ENCODE results near the gene UBE2B.

Gene UBE2B

DNA sequence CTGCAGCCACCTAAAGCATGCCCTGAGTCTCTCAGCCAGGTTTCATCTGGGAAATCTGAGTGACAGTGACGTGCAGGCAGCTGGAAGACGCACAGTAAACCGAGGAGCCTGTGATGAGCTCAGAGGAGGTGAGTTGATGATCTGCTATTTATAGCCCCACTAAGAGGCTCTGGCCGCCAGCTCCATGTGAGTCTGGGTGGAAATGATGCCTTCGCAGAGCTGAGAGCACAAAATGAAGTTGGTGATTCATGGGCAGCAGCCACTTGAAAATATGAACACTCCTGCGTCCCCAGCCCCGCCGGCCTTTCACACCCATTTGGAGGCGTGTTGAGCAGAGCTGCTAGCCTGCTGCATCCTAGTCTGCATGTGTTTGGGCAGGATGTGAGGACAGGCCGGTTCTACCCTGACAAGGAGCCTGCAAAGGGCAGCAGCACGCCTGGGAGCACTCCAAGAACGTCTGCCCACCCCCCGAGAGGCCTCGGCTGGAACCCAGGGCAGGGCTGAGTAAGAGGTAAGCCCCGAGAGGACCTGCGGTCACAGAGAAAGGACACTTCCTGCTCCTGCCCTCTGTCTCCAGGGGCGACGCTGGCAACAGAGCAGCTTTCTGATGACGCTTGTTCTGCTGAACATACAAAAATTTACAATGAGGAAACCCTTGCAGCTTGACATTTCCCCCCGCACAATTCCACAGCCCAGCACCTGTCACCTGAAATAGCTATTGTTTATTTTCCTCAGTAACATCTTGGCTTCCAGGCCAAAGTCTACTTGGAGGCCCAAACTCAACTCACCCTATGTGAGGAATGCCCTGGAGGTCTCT is 65.4 kb downstream of the UBE2B start:
- no peak for TF ChIP-seq MAX (IDR thresholded peaks at IDR 0.05)
- no peak for TF ChIP-seq YY1 (IDR thresholded peaks at IDR 0.05; ENCODE audit: low read depth)
- no peak for TF ChIP-seq NFIC (IDR thresholded peaks at IDR 0.05)
- no peak for TF ChIP-seq EGR1 (IDR thresholded peaks at IDR 0.05)
- no peak for TF ChIP-seq ZBTB7A (IDR thresholded peaks at IDR 0.05; ENCODE audit: low read depth)
- TF ChIP-seq TEAD4 (IDR thresholded peaks at IDR 0.05): no peak

GRCh38 chr5:134437340-134437846 is 66.0 kb downstream of the UBE2B start:
- no peak for TF ChIP-seq CREB1 (IDR thresholded peaks at IDR 0.05; ENCODE audit: low read depth)
- TF ChIP-seq USF1 (IDR thresholded peaks at IDR 0.05): no peak
- TF ChIP-seq EP300 (IDR thresholded peaks at IDR 0.05; ENCODE audit: borderline replicate concordance): no peak
- TF ChIP-seq TCF12 (IDR thresholded peaks at IDR 0.05; ENCODE audit: low read depth): no peak
- no peak for TF ChIP-seq CEBPB (IDR thresholded peaks at IDR 0.05)
- no peak for TF ChIP-seq RAD21 (IDR thresholded peaks at IDR 0.05; ENCODE audit: low read depth)
- TF ChIP-seq MAX (IDR thresholded peaks at IDR 0.05): no peak
- no peak for TF ChIP-seq TEAD4 (IDR thresholded peaks at IDR 0.05)
- TF ChIP-seq ZBTB7A (IDR thresholded peaks at IDR 0.05; ENCODE audit: low read depth): no peak
- TF ChIP-seq EGR1 (IDR thresholded peaks at IDR 0.05): no peak
- TF ChIP-seq YY1 (IDR thresholded peaks at IDR 0.05; ENCODE audit: low read depth): no peak
- TF ChIP-seq NFIC (IDR thresholded peaks at IDR 0.05): no peak
- TF ChIP-seq REST (IDR thresholded peaks at IDR 0.05; ENCODE audit: low read depth): no peak
- no peak for TF ChIP-seq TAF1 (IDR thresholded peaks at IDR 0.05; ENCODE audit: low read depth)
- TF ChIP-seq FOXM1 (IDR thresholded peaks at IDR 0.05; ENCODE audit: borderline replicate concordance, low read depth): no peak

DNA sequence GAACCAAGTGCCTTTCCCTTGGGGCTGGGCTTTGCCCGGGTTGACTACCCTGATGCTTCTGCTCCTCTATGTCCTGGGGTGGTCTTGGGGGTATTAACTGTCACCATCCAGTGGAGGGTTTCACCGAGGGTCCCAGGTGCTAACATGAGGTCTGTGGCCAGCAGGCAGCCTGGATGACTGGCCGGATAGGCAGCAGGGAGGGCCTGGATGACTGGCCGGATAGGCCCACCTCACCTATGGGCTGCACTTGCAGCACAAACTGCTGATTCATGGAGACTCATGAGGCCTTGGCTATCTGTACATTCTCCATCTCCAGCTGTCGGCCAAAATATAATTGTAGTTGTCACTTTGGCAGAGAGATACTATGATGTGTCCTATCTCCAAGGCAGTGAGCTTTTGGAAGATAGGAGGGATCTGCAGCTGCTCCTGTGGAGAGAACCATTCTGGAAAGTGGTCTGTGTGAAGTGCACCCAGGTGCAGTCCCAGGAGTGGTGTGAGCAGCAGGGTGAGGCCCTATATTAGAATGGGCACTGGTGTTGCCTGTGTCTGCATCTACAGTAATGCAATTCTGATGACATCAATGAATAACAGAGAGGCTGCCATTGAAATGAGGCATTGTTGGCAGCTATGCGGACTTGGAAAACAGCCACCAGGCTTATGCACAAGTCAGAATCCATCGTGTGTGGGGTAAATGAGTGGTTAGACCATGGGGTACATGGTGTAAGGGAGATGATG is 66.6 kb downstream of the UBE2B start:
- TF ChIP-seq TEAD4 (IDR thresholded peaks at IDR 0.05) (0 out of 2 replicates have a peak, but pooled peaks have one; percentile 30), YY1 (IDR thresholded peaks at IDR 0.05; ENCODE audit: low read depth) (no peak), NFIC (IDR thresholded peaks at IDR 0.05) (peak; percentile 38; the same call in 1 of the 2 replicates)

DNA sequence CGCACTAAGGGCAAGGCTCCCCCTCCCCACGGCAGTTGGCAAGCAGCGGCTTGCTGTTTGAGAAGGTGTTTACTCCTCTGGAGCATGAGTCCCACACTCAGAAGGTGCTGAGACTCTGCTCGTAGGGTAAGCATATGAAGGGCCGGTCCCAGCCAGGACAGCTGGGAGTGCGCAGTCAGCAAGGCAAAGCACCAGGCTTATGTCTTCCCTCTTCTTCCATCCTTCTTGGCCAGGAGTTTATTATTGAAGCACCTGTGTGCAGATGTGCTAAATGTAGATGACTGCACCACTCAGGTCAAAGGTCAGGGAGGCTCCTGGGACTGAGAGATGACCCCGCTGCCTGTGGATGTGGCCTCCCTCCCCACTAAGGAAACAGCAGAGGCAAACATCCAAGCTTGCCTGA is 67.4 kb downstream of the UBE2B start:
- TF ChIP-seq EP300 (IDR thresholded peaks at IDR 0.05; ENCODE audit: borderline replicate concordance) (no peak), YY1 (IDR thresholded peaks at IDR 0.05; ENCODE audit: low read depth) (no peak), RAD21 (IDR thresholded peaks at IDR 0.05; ENCODE audit: low read depth) (no peak), USF1 (IDR thresholded peaks at IDR 0.05) (no peak), ZBTB7A (IDR thresholded peaks at IDR 0.05; ENCODE audit: low read depth) (no peak), REST (IDR thresholded peaks at IDR 0.05; ENCODE audit: low read depth) (no peak), MAX (IDR thresholded peaks at IDR 0.05) (no peak)

DNA sequence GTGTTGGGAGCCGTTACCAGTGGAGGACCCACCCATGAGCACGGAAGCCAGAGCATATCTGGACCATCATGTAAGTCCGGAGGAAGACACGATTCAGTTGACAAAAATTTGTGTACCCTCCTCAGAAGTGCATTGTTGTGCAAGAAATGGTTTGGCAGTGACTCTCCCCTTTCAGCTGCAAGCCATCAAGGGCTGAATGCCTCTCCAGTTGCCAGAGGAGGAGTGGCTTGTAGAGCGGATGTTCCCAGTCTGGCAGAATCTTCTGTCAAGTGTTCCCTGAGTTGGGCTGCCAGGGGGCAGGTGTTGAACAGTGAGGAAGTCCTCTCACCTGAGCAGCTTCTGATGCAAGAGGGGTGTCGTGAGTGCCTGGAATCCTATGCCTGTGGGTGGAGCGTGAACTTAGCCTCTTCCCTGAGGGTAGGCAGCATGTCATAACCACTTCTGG is 67.9 kb downstream of the UBE2B start:
- TF ChIP-seq USF1 (IDR thresholded peaks at IDR 0.05): no peak
- peak; percentile 70 for TF ChIP-seq TCF12 (IDR thresholded peaks at IDR 0.05; ENCODE audit: low read depth)
- no peak for TF ChIP-seq CREB1 (IDR thresholded peaks at IDR 0.05; ENCODE audit: low read depth)
- no peak for TF ChIP-seq EGR1 (IDR thresholded peaks at IDR 0.05)
- 0 out of 2 replicates have a peak, but pooled peaks have one; percentile 64 for TF ChIP-seq TEAD4 (IDR thresholded peaks at IDR 0.05)
- peak; percentile 83 for TF ChIP-seq CEBPB (IDR thresholded peaks at IDR 0.05)
- TF ChIP-seq EP300 (IDR thresholded peaks at IDR 0.05; ENCODE audit: borderline replicate concordance): peak; percentile 58; the same call in 1 of the 2 replicates
- TF ChIP-seq NFIC (IDR thresholded peaks at IDR 0.05): peak; percentile 80
- TF ChIP-seq FOXM1 (IDR thresholded peaks at IDR 0.05; ENCODE audit: borderline replicate concordance, low read depth): no peak
- TF ChIP-seq YY1 (IDR thresholded peaks at IDR 0.05; ENCODE audit: low read depth): no peak
- no peak; the same call in 1 of the 2 replicates for TF ChIP-seq RAD21 (IDR thresholded peaks at IDR 0.05; ENCODE audit: low read depth)
- no peak for TF ChIP-seq REST (IDR thresholded peaks at IDR 0.05; ENCODE audit: low read depth)
- TF ChIP-seq ZBTB7A (IDR thresholded peaks at IDR 0.05; ENCODE audit: low read depth): no peak
- no peak for TF ChIP-seq TAF1 (IDR thresholded peaks at IDR 0.05; ENCODE audit: low read depth)
- TF ChIP-seq MAX (IDR thresholded peaks at IDR 0.05): peak; percentile 39

Measured in Ishikawa (cell line).